Lower lobe of right lung (tissue), 2 donors: Measurements from ENCODE around the gene FGF5. TPM values are rescaled to one million over a fixed set of nuclear protein-coding genes. Genes with fewer than 3 reads are reported as not detected.

Experiments
- ATAC-seq, 2 donors: fragments of 200-7000 bp; cut with Tn5 transposase; one replicate each; pipeline ENCODE4 v1.9.1; 2020 to 2022; ENCODE audit warnings: mild to moderate bottlenecking in 2 of 2, moderate library complexity in 2 of 2
- DNase-seq: peaks from one replicate; pipeline ENCODE4 v3.0.0-alpha.2; 2020
- H3K27ac ChIP-seq: fragments of 200-600 bp; one replicate; pipeline ENCODE4 v1.8.0; 2022
- H3K27me3 ChIP-seq: fragments of 200-600 bp; one replicate; pipeline ENCODE4 v1.8.0; 2022; ENCODE audit warnings: low read depth
- H3K36me3 ChIP-seq: fragments of 200-600 bp; one replicate; pipeline ENCODE4 v1.8.0; 2022; ENCODE audit warnings: mild to moderate bottlenecking
- H3K4me1 ChIP-seq: fragments of 200-600 bp; one replicate; pipeline ENCODE4 v1.8.0; 2022
- H3K4me3 ChIP-seq: fragments of 200-600 bp; one replicate; pipeline ENCODE4 v1.8.0; 2022; ENCODE audit warnings: mild to moderate bottlenecking
- H3K9me3 ChIP-seq: fragments of 200-600 bp; one replicate; pipeline ENCODE4 v1.8.0; 2022
- CTCF ChIP-seq: fragments of 200-600 bp; IDR thresholded peaks from one replicate; pipeline ENCODE4 v1.8.0; 2022; ENCODE audit warnings: antibody characterized with exemption, mild to moderate bottlenecking
- intact Hi-C: fragments of 100-400 bp; cut with DNase I; formaldehyde crosslinking; loops from one replicate; pipeline ENCODE4 v1.11.0; 2022
- total RNA-seq: library from RNA; stranded (reverse); fragmentation: NEBNext Ultra II Directional; extraction: Animal tissue kit (Norgen Biotek cat#: 25700); gene quantifications from one replicate; pipeline ENCODE4 v1.2.1, GENCODE V29; 2021
- donor health status: DM: no; HTN: yes; CAD: no; lungs with severe emphysema.

Gene FGF5
- total RNA-seq, 1 donor from 2014 or later, result not detected

GRCh38 chr4:80253510-80253909, 13.0 kb upstream of the FGF5 start:
- Histone ChIP-seq H3K27me3 (no peaks in the 10 kb centered on the region), H3K36me3 (no peaks in the 10 kb centered on the region), H3K4me3 (no peak overlapping the region), H3K27ac (no peak overlapping the region), H3K9me3 (no peaks in the 10 kb centered on the region), H3K4me1 (no peaks in the 10 kb centered on the region)
- TF ChIP-seq CTCF, result no peak
- ATAC-seq (no peak), DNase-seq (no peak)
- intact Hi-C loops, result no loop called here

GRCh38 chr4:80254114-80254513, 12.3 kb upstream of the FGF5 start:
- Histone ChIP-seq H3K4me1 (no peaks in the 10 kb centered on the region), H3K36me3 (no peaks in the 10 kb centered on the region), H3K27ac (no peak overlapping the region), H3K27me3 (no peaks in the 10 kb centered on the region), H3K9me3 (no peaks in the 10 kb centered on the region), H3K4me3 (no peak overlapping the region)
- no peak for ATAC-seq
- TF ChIP-seq CTCF, result no peak
- DNase-seq, result no peak
- intact Hi-C loops, result no loop called here

GRCh38 chr4:80255329-80256095, 11.0 kb upstream of the FGF5 start:
- no peak for ATAC-seq
- H3K36me3 ChIP-seq, result no peaks in the 10 kb centered on the region
- H3K9me3 ChIP-seq, result no peaks in the 10 kb centered on the region
- H3K27ac ChIP-seq, result no peak overlapping the region
- TF ChIP-seq CTCF, result no peak
- H3K27me3 ChIP-seq, result no peaks in the 10 kb centered on the region
- intact Hi-C loops, result no loop called here
- no peak for DNase-seq
- H3K4me1 ChIP-seq, result no peaks in the 10 kb centered on the region
- no peak overlapping the region for H3K4me3 ChIP-seq

GRCh38 chr4:80257851-80258250, 8.6 kb upstream of the FGF5 start:
- DNase-seq, result no peak
- no peaks in the 10 kb centered on the region for H3K36me3 ChIP-seq
- no peaks in the 10 kb centered on the region for H3K4me1 ChIP-seq
- no peaks in the 10 kb centered on the region for H3K27me3 ChIP-seq
- no peak for ATAC-seq
- intact Hi-C loops, result no loop called here
- H3K4me3 ChIP-seq, result no peak overlapping the region
- no peaks in the 10 kb centered on the region for H3K9me3 ChIP-seq
- H3K27ac ChIP-seq, result no peak overlapping the region
- TF ChIP-seq CTCF, result no peak

GRCh38 chr4:80259012-80259411, 7.5 kb upstream of the FGF5 start:
- ATAC-seq, result no peak
- H3K27me3 ChIP-seq, result peaks cover 9% of the 10 kb centered on the region

More at GRCh38 chr4:80259012-80259411, 7.5 kb upstream of the FGF5 start:
- H3K4me3 ChIP-seq, result no peak overlapping the region
- H3K36me3 ChIP-seq, result no peaks in the 10 kb centered on the region
- H3K9me3 ChIP-seq, result no peaks in the 10 kb centered on the region
- no peak for TF ChIP-seq CTCF
- no peak for DNase-seq
- intact Hi-C loops, result no loop called here
- H3K4me1 ChIP-seq, result no peaks in the 10 kb centered on the region
- no peak overlapping the region for H3K27ac ChIP-seq
